HuH-7 (cell line): ENCODE measurements around the gene SDHA.
"Not testable (repeated sequence)": the region's sequence is repeated elsewhere in the genome, so short reads cannot be mapped to it uniquely, and the experiment has no call there.

ENCODE experiments used
- DNase-seq: peaks from one replicate; pipeline ENCODE4 v3.0.0; 2011; ENCODE audit warnings: low spot score

Gene SDHA

GRCh38 chr5:257148-257547 is 39.0 kb downstream of the SDHA start:
- no peak for DNase-seq

- DNase-seq: not testable (repeated sequence)
Measured at GRCh38 chr5:263275-263974, 45.3 kb downstream of the SDHA start.

GRCh38 chr5:264338-264737 is 46.2 kb downstream of the SDHA start:
- no peak for DNase-seq

- not testable (repeated sequence) for DNase-seq
Measured at GRCh38 chr5:266311-267026, 48.3 kb downstream of the SDHA start.

- DNase-seq: no peak
Measured at GRCh38 chr5:267716-268115, 49.6 kb downstream of the SDHA start.

- DNase-seq: no peak
Measured at GRCh38 chr5:270340-270739, 52.2 kb downstream of the SDHA start.

- DNase-seq: not testable (repeated sequence)
Measured at GRCh38 chr5:271828-272167, 53.7 kb downstream of the SDHA start.

- not testable (repeated sequence) for DNase-seq
Measured at GRCh38 chr5:273091-273490, 55.0 kb downstream of the SDHA start.

GRCh38 chr5:273491-273890 is 55.4 kb downstream of the SDHA start:
- DNase-seq: not testable (repeated sequence)

- not testable (repeated sequence) for DNase-seq
Measured at GRCh38 chr5:274346-274745, 56.2 kb downstream of the SDHA start.

GRCh38 chr5:278646-279045 is 60.5 kb downstream of the SDHA start:
- no peak for DNase-seq

- DNase-seq: not testable (repeated sequence)
Measured at GRCh38 chr5:279051-279665, 61.0 kb downstream of the SDHA start.

- DNase-seq: no peak
Measured at GRCh38 chr5:285991-286557, 68.0 kb downstream of the SDHA start.

- not testable (repeated sequence) for DNase-seq
Measured at GRCh38 chr5:290200-290599, 72.1 kb downstream of the SDHA start.

- DNase-seq: not testable (repeated sequence)
Measured at GRCh38 chr5:291345-291744, 73.2 kb downstream of the SDHA start.

- not testable (repeated sequence) for DNase-seq
Measured at GRCh38 chr5:294788-295187, 76.7 kb downstream of the SDHA start.

GRCh38 chr5:296207-296606 is 78.1 kb downstream of the SDHA start:
- DNase-seq: not testable (repeated sequence)

- DNase-seq: not testable (repeated sequence)
Measured at GRCh38 chr5:296954-297353, 78.8 kb downstream of the SDHA start.

GRCh38 chr5:297448-297847 is 79.3 kb downstream of the SDHA start:
- DNase-seq: not testable (repeated sequence)

- not testable (repeated sequence) for DNase-seq
Measured at GRCh38 chr5:297991-298736, 80.0 kb downstream of the SDHA start.

- no peak for DNase-seq
Measured at GRCh38 chr5:298737-299125, 80.6 kb downstream of the SDHA start.

GRCh38 chr5:299921-300320 is 81.8 kb downstream of the SDHA start:
- DNase-seq: not testable (repeated sequence)
